Mesenchymal stem cell (in vitro differentiated cells and primary cell): Measurements from ENCODE around the gene KCNT1.

Experiments used
- DNase-seq: peaks from one replicate; pipeline ENCODE4 v3.0.0-alpha.2; 2013
- H2AFZ ChIP-seq: one replicate; pipeline ENCODE4 v1.6.1; 2013; ENCODE audit warnings: low read depth, mild to moderate bottlenecking, control low read depth, inconsistent platforms, low read length, moderate library complexity
- H2AK5ac ChIP-seq: 2 replicates; pipeline ENCODE4 v1.6.1; 2013; ENCODE audit warnings: low read length, moderate library complexity, mild to moderate bottlenecking, inconsistent platforms; ENCODE audit not compliant: severe bottlenecking
- H2BK120ac ChIP-seq: one replicate; pipeline ENCODE4 v1.6.1; 2013; ENCODE audit warnings: low read depth, mild to moderate bottlenecking, inconsistent platforms, low read length, moderate library complexity
- H2BK12ac ChIP-seq, 2 experiments: one replicate each; pipeline ENCODE4 v1.6.1; 2013; ENCODE audit warnings: inconsistent platforms in 2 of 2, low read length in 2 of 2, mild to moderate bottlenecking in 2 of 2, moderate library complexity in 2 of 2, control low read depth in 1 of 2
- H2BK15ac ChIP-seq: one replicate; pipeline ENCODE4 v1.6.1; 2013; ENCODE audit warnings: mild to moderate bottlenecking, low read depth, inconsistent platforms; ENCODE audit not compliant: poor library complexity, severe bottlenecking
- H2BK5ac ChIP-seq: 2 replicates; pipeline ENCODE4 v1.6.1; 2013; ENCODE audit warnings: low read depth, mild to moderate bottlenecking, low read length, control low read depth, inconsistent platforms; ENCODE audit not compliant: poor library complexity, severe bottlenecking
- H3K14ac ChIP-seq, 2 experiments: one replicate each; pipeline ENCODE4 v1.6.1; 2013; ENCODE audit warnings: inconsistent platforms in 2 of 2, low read length in 2 of 2, control low read depth in 1 of 2, mild to moderate bottlenecking in 1 of 2, moderate library complexity in 1 of 2
- H3K18ac ChIP-seq, 2 experiments: one replicate each; pipeline ENCODE4 v1.6.1; 2013; ENCODE audit warnings: inconsistent platforms in 2 of 2, low read length in 2 of 2, control low read depth in 1 of 2, low read depth in 1 of 2, mild to moderate bottlenecking in 1 of 2
- H3K23ac ChIP-seq, 2 experiments: one replicate each; pipeline ENCODE4 v1.6.1; 2013; ENCODE audit warnings: inconsistent platforms in 2 of 2, low read length in 2 of 2, mild to moderate bottlenecking in 2 of 2, moderate library complexity in 2 of 2, control low read depth in 1 of 2
- H3K27ac ChIP-seq: 2 replicates; pipeline ENCODE4 v1.5.1; 2013; ENCODE audit warnings: mild to moderate bottlenecking, moderate library complexity, low read length, control low read depth, inconsistent platforms; ENCODE audit not compliant: poor library complexity, severe bottlenecking
- H3K27me3 ChIP-seq, 2 experiments: 2 replicates each; pipeline versions ENCODE4 v1.6.1 to v1.7.0; 2013; ENCODE audit warnings: low read length in 2 of 2, mild to moderate bottlenecking in 2 of 2, moderate library complexity in 2 of 2, control low read depth in 1 of 2, inconsistent platforms in 1 of 2; ENCODE audit not compliant: control insufficient read depth in 1 of 2, insufficient read depth in 1 of 2
- H3K36me3 ChIP-seq, 2 experiments: 2 replicates each; pipeline versions ENCODE4 v1.6.1 to v1.7.0; 2013; ENCODE audit warnings: low read length in 2 of 2, control low read depth in 1 of 2, inconsistent platforms in 1 of 2, low read depth in 1 of 2, mild to moderate bottlenecking in 1 of 2; ENCODE audit not compliant: insufficient read depth in 2 of 2, control insufficient read depth in 1 of 2
- H3K4ac ChIP-seq, 2 experiments: one replicate each; pipeline ENCODE4 v1.6.1; 2013; ENCODE audit warnings: inconsistent platforms in 2 of 2, low read length in 2 of 2, mild to moderate bottlenecking in 2 of 2, moderate library complexity in 2 of 2, control low read depth in 1 of 2, low read depth in 1 of 2
- H3K4me1 ChIP-seq: 2 replicates; pipeline ENCODE4 v1.6.1; 2013; ENCODE audit warnings: low read depth, low read length, control low read depth; ENCODE audit not compliant: control insufficient read depth, insufficient read depth
- H3K4me2 ChIP-seq: 2 replicates; pipeline ENCODE4 v1.6.1; 2013; ENCODE audit warnings: low read length, mild to moderate bottlenecking, inconsistent platforms; ENCODE audit not compliant: poor library complexity, severe bottlenecking
- H3K4me3 ChIP-seq, 2 experiments: 2 replicates each; pipeline versions ENCODE4 v1.5.1 to v1.7.0; 2013; ENCODE audit warnings: low read length in 2 of 2, mild to moderate bottlenecking in 2 of 2, control low read depth in 1 of 2, low read depth in 1 of 2; ENCODE audit not compliant: insufficient read depth in 1 of 2
- H3K79me1 ChIP-seq: replicated peaks from 2 replicates; pipeline ENCODE4 v1.6.1; 2013; ENCODE audit warnings: mild to moderate bottlenecking, control low read depth, low read length, inconsistent platforms; ENCODE audit not compliant: poor library complexity, severe bottlenecking
- H3K9ac ChIP-seq: 2 replicates; pipeline ENCODE4 v1.7.0; 2013; ENCODE audit warnings: mild to moderate bottlenecking, low read length, moderate library complexity
- H3K9me3 ChIP-seq: 2 replicates; pipeline ENCODE4 v1.7.0; 2013; ENCODE audit warnings: mild to moderate bottlenecking, low read length; ENCODE audit not compliant: control insufficient read depth
- H4K8ac ChIP-seq: one replicate; pipeline ENCODE4 v1.6.1; 2013; ENCODE audit warnings: inconsistent platforms, mild to moderate bottlenecking, low read length, moderate library complexity
- H4K91ac ChIP-seq: one replicate; pipeline ENCODE4 v1.6.1; 2013; ENCODE audit warnings: mild to moderate bottlenecking, low read length, inconsistent platforms
- WGBS: methylation state at CpG from one replicate; pipeline ENCODE4 v1.1.7; 2013; ENCODE audit warnings: mixed read lengths; 5-methylcytosine and 5-hydroxymethylcytosine counted together

Gene KCNT1

DNA sequence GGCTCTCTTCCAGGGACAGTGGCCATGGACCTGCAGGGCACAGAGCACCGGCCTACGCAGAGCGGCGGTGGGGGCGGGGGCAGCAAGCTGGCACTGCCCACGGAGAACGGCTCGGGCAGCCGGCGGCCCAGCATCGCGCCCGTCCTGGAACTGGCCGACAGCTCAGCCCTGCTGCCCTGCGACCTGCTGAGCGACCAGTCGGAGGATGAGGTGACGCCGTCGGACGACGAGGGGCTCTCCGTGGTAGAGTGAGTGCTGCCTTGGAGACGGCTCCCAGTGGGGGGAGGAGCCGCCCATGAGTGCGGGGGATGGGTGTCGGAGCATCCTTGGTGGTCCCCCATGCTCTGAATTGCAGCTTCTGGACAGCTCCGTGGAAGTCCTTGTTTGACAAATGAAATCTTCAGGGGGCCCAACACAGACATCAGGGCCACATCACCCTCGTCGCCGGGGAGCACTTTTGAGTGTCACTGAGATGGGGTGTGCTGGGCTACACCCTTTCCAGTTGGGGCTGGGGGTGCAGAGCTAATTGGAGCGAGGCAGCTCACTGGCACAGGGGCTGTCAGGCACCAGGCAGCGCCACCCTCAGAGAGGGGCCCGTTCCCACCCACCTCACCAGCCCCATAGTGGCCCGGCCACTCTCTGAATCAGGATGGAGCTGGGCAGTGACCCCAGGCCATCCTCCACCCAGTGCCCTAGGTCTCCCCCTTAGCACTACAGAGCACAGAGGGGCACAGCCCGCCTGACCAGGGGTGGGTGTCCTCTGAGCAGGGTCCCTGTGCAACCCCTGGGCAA, 70.9 kb downstream of the KCNT1 start:
- Histone ChIP-seq H2AFZ (no peak overlapping the region), H4K91ac (no peak overlapping the region), H2BK12ac (no peak overlapping the region), H2AK5ac (no peak overlapping the region), H2BK5ac (no peak overlapping the region), H2BK15ac (no peak overlapping the region), H3K23ac (no peak overlapping the region), H4K8ac (no peak overlapping the region), H3K36me3 (no peaks in the 10 kb centered on the region), H3K9me3 (no peaks in the 10 kb centered on the region), H3K4me3 (no peak overlapping the region), H3K79me1 (no peaks in the 10 kb centered on the region), H3K14ac (no peak overlapping the region), H3K27me3 (peaks cover 0 to 4% of the 10 kb centered on the region in 2 experiments), H3K27ac (no peak overlapping the region), H3K4me1 (peaks cover 2% of the 10 kb centered on the region), H3K4ac (no peak overlapping the region), H2BK120ac (no peak overlapping the region), H3K9ac (no peak overlapping the region), H3K4me2 (no peak overlapping the region), H3K18ac (no peak overlapping the region)
- WGBS = 84% methylated on average over 36 of the region's 36 CpGs
- no peak for DNase-seq

DNA sequence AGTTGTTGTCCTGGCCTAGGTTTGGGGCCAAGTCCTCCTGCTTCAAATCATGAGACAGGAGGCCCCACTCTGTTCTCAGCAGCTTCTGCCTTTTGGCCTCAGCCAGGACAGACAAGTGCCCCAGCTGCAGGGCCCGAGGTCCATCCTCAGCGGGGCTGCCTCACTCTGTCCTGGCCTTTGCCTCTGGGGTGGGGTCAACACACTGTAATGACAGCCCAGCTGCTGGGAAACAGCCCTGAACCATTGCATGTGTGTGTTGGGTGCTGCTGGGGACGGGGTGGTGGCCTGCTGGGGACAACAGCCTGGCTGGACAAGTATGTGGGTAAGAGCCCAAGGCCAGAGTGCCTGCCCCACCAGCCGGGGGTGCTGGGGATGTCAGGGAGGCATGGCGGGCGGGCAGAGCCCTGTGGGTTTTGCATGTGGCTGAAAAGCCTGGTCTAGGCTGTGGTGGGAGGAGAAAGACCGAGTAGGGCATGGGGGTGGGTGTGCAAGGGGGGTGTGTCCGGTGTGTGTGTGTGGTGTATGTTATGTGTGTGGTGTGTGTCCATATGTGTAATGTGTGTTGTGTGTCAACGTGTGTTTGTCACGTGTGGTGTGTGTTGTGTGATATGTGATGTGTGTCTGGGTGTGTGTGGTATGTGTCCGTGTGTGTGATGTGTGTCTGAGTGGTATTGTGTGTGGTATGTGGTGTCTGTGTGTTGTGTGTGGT, 71.7 kb downstream of the KCNT1 start:
- Histone ChIP-seq H2BK120ac (no peak overlapping the region), H3K14ac (no peak overlapping the region), H3K4ac (no peak overlapping the region), H3K4me2 (no peak overlapping the region), H3K79me1 (no peaks in the 10 kb centered on the region), H3K4me3 (no peak overlapping the region), H3K9me3 (no peaks in the 10 kb centered on the region), H4K8ac (no peak overlapping the region), H2BK15ac (no peak overlapping the region), H4K91ac (no peak overlapping the region), H3K9ac (no peak overlapping the region), H3K23ac (no peak overlapping the region), H2AK5ac (no peak overlapping the region), H2BK5ac (no peak overlapping the region), H3K4me1 (peaks cover 2% of the 10 kb centered on the region), H3K36me3 (no peaks in the 10 kb centered on the region), H3K18ac (no peak overlapping the region), H3K27me3 (peaks cover 0 to 4% of the 10 kb centered on the region in 2 experiments), H2AFZ (no peak overlapping the region), H3K27ac (no peak overlapping the region), H2BK12ac (no peak overlapping the region)
- 86% methylated on average over 11 of the region's 11 CpGs for WGBS
- DNase-seq = no peak

DNA sequence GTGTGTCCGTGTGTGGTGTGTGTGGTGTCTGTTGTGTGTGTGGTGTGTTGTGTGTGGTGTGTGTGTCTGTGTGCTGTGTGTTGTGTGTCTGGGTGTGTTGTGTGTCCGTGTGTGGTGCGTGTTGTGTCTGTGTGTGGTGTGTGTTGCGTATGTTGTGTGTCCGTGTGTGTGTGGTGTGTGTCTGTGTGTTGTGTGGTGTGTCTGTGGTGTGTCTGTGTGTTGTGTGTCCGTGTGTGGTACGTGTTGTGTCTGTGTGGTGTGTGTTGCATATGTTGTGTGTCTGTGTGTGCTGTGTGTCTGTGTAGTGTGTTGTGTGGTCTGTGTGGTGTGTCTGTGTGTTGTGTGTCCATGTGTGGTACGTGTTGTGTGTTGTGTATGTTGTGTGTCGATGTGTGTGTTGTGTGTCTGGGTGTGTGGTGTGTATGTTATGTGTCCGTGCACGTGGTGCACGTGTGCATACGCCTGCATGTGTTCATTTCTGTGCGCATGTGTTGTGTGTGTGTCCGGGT, 72.3 kb downstream of the KCNT1 start:
- Histone ChIP-seq H2BK5ac (no peak overlapping the region), H3K14ac (no peak overlapping the region), H3K36me3 (no peaks in the 10 kb centered on the region), H3K79me1 (no peaks in the 10 kb centered on the region), H3K4ac (no peak overlapping the region), H2AFZ (no peak overlapping the region), H3K4me2 (no peak overlapping the region), H2BK120ac (no peak overlapping the region), H3K23ac (no peak overlapping the region), H2BK12ac (no peak overlapping the region), H3K18ac (no peak overlapping the region), H4K91ac (peak overlapping the region; percentile 1), H4K8ac (no peak overlapping the region), H3K4me3 (no peak overlapping the region), H3K9me3 (no peaks in the 10 kb centered on the region), H3K9ac (no peak overlapping the region), H3K27ac (no peak overlapping the region), H2BK15ac (no peak overlapping the region), H2AK5ac (no peak overlapping the region), H3K4me1 (peaks cover 2% of the 10 kb centered on the region), H3K27me3 (peaks cover 0 to 4% of the 10 kb centered on the region in 2 experiments)
- whole genome bisulfite sequencing = 88% methylated on average over 15 of the region's 15 CpGs
- no peak for DNase-seq

DNA sequence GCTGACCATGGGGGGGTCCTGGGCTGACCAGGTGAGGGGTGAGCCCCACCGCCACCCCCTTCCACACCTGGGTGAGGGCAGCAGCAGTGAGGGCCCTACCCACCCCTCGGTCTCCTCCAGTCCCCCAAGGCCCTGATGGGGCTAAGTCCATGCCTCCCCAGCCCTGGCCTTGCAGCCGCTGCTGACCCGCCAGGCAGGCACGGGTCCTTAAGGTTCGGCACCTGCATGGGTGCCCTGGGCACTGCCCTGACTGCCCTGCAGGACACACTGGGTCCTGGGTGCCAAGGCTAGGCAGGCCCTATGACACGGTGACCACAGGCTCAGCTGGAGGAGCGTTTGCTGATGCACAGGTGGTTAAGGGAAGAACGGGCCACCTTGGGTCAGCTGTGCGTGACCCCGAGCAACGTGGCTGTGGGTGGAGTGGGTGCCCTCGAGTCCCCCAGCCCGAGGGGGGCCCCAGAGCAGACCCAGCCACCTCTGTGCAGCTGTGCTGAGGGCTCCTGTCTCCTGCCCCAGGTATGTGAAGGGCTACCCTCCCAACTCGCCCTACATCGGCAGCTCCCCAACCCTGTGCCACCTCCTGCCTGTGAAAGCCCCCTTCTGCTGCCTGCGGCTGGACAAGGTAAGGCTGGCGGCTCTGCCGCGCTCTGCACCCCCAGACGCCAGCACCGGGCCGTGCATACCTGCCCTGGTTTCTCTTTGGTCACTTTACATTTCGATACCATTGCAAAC, 73.0 kb downstream of the KCNT1 start:
- no peaks in the 10 kb centered on the region for H3K79me1 ChIP-seq

More for the DNA sequence above, 73.0 kb downstream of the KCNT1 start:
- no peaks in the 10 kb centered on the region for H3K9me3 ChIP-seq
- no peak overlapping the region for H3K4ac ChIP-seq
- DNase-seq = no peak
- H4K91ac ChIP-seq = no peak overlapping the region
- H2BK12ac ChIP-seq = no peak overlapping the region
- no peak overlapping the region for H3K18ac ChIP-seq
- H2BK15ac ChIP-seq = no peak overlapping the region
- H2AFZ ChIP-seq = no peak overlapping the region
- H3K23ac ChIP-seq = no peak overlapping the region
- no peak overlapping the region for H2BK120ac ChIP-seq
- H3K9ac ChIP-seq = no peak overlapping the region
- no peak overlapping the region for H4K8ac ChIP-seq
- no peak overlapping the region for H3K27ac ChIP-seq
- no peak overlapping the region for H3K14ac ChIP-seq
- no peaks in the 10 kb centered on the region for H3K36me3 ChIP-seq
- 89% methylated on average over 24 of the region's 24 CpGs for WGBS
- H3K27me3 ChIP-seq = peaks cover 0 to 9% of the 10 kb centered on the region in 2 experiments
- H2AK5ac ChIP-seq = no peak overlapping the region
- H3K4me3 ChIP-seq = no peak overlapping the region
- peaks cover 2% of the 10 kb centered on the region for H3K4me1 ChIP-seq
- H2BK5ac ChIP-seq = no peak overlapping the region
- no peak overlapping the region for H3K4me2 ChIP-seq
